SIG-M5 treated with dmso at 0.1 percent for 504 hours (cell line): ENCODE data around the gene ZNF70.

Experiments used
- DNase-seq: peaks from one replicate; lab custom pipeline; 2025; ENCODE audit not compliant: unreplicated experiment; lab: John Stamatoyannopoulos, UW

Gene ZNF70

GRCh38 chr22:23750714-23751440 is at the start of gene ZNF70:
Gene ZNF70 (minus strand): TSS chr22:23751112. CDS start chr22:23745140, 5,972 bp downstream.
- DNase-seq: peak; percentile 71

GRCh38 chr22:23796461-23796860 is 45.5 kb upstream of the ZNF70 start:
- DNase-seq: no peak

DNA sequence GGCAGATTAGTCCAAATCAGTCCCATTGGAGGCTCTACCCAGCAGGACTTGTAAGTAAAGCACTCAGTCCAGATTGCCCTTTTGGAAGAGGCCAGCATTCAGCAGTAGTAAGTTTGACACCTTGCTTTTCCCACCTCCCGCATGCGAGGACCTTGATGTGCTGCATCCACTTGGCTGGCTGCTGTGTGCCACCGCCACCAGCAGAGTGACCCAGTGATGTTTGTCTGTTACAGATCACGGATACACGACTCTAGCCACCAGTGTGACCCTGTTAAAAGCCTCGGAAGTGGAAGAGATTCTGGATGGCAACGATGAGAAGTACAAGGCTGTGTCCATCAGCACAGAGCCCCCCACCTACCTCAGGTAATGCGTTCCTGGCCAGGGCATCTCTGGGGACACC is 42.4 kb upstream of the ZNF70 start:
- DNase-seq: no peak

- no peak for DNase-seq
Observed at GRCh38 chr22:23791738-23792645, 41.1 kb upstream of the ZNF70 start.

DNA sequence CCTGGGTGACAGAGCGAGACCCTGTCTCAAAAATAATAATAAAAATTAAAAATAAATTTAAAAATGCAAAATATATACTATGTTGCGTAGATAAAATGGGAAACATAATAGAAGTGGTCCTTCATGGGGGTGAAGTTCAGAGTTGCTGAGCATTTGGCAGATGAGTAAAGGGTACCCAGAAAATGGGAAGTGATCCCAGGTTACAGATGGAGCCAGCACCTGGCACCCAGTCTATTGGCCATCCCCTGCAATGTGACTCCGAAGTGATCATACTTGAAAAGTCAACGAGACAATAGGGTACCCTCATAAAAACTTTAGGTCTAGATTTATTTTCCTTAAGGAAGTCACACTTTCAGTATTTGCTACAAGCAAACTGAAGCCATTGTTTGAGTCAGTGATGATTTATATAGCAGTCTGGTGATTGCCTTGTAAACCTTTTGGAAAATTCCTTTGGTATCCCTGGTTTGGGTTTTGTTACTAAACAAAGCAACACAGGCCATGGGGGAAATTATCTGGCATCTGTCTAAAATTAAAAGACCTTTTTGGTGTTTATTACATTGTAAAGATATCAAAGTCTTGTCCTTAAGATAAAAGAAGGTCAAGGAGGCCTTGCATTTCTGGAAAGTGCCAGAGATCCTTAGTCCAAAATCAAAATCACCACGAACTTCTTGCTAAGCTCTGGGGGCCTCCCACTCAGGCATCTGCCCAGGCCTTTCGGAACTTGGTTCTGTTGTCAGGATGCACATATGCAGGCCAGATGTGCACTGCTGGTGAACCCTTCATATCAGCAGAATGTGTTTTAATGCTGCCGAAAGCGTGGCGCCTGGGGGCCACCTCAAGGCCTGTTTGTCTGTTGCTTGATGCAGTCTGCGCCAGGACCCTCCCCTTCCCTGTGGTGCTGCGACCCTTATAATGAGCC is 40.2 kb upstream of the ZNF70 start:
- no peak for DNase-seq

DNA sequence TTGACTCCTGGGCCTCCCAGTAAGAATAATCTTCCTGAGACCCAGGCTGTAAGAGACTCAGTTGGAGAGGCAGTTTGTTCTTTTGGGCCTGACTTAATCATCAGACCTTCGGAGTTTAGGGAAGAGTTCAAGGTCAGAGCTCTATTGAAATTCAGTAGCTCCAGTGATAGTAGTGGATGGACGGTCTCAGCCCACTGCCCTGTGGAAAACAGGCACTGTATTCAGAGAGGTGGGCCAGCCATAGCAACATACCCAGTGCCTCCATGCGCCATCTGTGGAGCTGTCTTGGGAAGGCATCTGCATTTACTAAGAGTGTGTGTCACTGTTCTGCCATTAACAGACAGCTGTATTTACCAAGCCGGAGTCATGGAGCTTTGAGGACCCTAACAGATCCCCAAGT is 38.7 kb upstream of the ZNF70 start:
- DNase-seq: no peak

- no peak for DNase-seq
Observed at GRCh38 chr22:23789121-23789520, 38.2 kb upstream of the ZNF70 start.

GRCh38 chr22:23787910-23788309 is 37.0 kb upstream of the ZNF70 start:
- DNase-seq: no peak

GRCh38 chr22:23787600-23787896 is 36.6 kb upstream of the ZNF70 start:
- no peak for DNase-seq

DNA sequence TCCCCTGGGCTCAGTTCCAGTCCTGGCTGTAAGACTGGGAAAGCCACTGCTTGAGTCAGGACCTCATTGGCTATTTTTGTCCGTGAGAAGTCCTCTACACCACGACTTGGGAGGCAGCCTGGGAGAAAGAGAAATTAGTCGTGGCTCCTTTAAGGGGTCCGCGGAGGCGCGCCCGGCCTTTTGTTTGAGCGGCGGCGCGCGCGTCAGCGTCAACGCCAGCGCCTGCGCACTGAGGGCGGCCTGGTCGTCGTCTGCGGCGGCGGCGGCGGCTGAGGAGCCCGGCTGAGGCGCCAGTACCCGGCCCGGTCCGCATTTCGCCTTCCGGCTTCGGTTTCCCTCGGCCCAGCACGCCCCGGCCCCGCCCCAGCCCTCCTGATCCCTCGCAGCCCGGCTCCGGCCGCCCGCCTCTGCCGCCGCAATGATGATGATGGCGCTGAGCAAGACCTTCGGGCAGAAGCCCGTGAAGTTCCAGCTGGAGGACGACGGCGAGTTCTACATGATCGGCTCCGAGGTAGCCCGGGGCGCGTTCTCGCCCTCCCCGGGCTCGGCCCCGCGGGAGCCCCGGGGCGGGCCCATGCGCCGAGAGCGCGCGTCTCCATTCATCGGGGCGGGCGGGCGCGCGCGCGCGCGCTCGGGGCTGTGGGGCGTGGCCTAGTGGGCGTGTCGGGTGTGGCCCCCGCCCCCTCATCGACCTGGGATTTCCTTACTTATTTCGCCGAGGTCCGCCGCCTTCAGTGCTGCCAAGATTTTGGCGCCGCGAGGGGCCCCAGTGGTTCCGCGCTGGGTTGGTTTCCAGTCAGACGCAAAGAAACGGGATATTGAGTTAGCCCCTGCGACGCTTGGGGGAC is 36.1 kb upstream of the ZNF70 start, which contains the start of gene SMARCB1:
SMARCB1 (plus strand) TSS at position 215 of the 848 bp plus-strand sequence; CDS start at position 419, 204 bp downstream.
- DNase-seq: peak; percentile 83

DNA sequence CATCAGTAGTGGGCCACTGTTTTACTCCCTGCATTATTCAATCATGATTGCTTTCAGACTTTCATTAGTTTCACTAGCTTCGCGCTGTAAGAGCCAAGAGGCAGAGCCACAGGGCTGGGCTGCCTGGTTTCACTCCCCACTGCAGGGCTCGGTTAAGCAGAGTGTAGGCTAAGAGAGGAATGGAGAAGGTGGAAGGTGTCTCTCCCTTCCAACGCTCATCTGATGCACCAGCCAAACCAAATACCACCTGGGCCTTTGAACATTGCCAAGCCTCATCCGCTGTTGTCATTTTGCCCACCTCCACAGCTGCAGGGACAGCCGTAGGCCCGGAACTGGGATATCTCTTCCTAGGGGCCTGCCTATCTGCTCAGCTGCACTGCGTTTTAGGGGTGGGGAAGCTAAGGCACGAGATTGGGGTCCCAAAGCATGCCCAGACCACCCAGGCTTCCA is 35.4 kb upstream of the ZNF70 start:
- DNase-seq: no peak

DNA sequence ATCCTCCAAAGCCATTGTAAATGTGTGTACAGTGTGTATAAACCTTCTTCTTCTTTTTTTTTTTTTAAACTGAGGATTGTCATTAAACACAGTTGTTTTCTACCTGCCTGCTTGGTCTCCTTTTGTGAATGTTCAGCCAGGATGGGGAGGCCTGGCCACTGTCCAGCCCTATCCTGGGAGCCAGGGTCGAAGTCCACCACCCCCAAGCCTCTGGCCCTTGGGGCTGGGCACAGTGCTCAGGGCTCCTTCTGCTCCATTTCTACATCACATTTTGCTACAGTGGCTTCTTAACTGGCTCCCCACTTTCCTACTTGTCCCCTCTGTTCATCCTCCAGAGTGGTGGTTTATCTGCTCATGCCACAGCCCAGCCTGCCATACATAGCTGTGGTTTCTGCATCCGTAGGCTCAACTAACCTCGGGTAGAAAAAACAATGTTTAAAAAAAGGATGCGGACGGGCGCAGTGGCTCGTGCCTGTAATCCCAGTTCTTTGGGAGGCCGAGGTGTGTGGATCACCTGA is 33.4 kb upstream of the ZNF70 start:
- no peak for DNase-seq

DNA sequence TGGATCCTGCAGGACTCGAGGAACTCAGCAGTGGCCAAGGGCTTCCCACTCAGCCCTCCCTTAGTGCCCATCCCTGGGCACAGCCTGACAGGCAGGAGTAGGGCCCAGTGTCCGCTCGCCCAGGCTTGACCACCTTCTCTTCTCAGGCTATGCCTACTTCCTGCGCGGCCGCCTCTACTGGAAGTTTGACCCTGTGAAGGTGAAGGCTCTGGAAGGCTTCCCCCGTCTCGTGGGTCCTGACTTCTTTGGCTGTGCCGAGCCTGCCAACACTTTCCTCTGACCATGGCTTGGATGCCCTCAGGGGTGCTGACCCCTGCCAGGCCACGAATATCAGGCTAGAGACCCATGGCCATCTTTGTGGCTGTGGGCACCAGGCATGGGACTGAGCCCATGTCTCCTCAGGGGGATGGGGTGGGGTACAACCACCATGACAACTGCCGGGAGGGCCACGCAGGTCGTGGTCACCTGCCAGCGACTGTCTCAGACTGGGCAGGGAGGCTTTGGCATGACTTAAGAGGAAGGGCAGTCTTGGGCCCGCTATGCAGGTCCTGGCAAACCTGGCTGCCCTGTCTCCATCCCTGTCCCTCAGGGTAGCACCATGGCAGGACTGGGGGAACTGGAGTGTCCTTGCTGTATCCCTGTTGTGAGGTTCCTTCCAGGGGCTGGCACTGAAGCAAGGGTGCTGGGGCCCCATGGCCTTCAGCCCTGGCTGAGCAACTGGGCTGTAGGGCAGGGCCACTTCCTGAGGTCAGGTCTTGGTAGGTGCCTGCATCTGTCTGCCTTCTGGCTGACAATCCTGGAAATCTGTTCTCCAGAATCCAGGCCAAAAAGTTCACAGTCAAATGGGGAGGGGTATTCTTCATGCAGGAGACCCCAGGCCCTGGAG is 32.6 kb upstream of the ZNF70 start:
- no peak for DNase-seq

DNA sequence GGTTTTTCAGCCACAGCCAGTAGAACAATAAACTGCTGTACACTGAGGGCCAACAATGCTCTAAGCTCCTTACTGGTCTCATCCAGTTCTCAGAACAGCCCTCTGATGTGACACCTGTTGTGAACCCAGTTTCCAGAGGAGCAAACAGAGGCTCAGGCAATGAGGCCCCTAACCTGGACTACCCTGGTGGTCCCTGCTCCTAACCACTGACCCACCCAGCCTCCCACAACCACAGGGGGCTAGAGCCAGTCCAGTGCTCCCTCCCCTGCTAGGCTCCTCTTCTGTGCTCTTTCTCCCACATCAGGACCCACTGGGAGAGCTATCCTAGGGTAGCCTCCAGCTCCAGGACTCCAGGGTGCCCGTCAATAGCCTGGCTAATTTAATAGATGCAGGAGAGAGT is 31.8 kb upstream of the ZNF70 start:
- no peak for DNase-seq

GRCh38 chr22:23782252-23782651 is 31.3 kb upstream of the ZNF70 start:
- DNase-seq: no peak

DNA sequence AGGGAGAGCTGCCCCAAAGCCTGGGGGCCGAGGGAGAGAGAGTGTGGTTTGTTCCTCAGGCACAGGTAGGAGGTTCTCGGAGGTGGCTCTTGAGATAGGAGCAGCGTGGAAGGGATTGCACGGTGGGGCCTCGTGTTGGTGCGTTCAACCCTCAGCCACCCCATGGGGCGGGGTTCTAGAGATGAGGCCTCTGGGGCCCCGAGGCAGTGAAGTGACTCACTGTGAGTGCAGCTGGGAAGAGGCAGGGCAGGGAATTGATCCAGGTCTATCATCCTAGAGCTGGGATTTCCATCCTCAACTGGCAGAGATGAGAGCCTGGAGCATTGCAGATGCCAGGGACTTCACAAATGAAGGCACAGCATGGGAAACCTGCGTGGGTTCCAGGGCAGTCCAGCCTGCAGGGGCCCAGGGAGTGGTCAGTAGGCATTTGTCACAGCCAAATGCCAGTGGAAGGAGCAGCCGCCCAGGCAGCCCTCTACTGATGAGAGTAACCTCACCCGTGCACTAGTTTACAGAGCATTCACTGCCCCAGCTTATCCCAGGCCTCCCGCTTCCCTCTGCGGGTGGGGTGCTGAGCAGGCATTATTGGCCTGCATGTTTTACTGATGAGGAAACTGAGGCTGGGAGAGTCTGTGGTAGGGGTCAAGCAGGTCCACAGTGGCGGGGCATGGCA is 30.7 kb upstream of the ZNF70 start:
- no peak for DNase-seq

- DNase-seq: no peak
Observed at GRCh38 chr22:23781065-23781464, 30.2 kb upstream of the ZNF70 start.

DNA sequence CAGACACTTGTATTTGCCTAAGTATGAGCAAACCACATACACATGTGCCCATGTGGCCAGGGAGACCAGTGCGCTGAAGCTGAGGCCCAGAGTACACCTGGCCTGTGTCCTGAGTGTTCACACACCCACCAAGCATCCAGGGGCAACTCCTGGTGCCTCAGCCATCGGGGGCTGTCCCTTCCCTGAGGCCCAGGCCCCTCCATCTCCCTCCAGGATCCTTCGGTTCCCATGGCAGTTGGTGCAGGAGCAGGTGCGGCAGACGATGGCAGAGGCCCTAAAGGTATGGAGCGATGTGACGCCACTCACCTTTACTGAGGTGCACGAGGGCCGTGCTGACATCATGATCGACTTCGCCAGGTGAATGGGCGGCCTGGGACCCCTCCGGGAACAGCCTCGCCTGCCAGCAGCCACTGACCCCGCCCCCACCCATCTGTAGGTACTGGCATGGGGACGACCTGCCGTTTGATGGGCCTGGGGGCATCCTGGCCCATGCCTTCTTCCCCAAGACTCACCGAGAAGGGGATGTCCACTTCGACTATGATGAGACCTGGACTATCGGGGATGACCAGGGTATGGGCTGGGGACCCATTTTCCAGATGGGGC is 29.3 kb upstream of the ZNF70 start:
- DNase-seq: no peak
